ENCODE data around the gene H3-3A. TPM values are rescaled to one million over a fixed set of nuclear protein-coding genes. Genes with fewer than 3 reads are reported as not detected.

The H3-3A gene
- total and polyA plus RNA-seq, 2 of the 8 experiments (the other 6 are each of a cell fraction or from before 2014, with no cell fraction given) = 1,157 to 1,223 TPM

DNA sequence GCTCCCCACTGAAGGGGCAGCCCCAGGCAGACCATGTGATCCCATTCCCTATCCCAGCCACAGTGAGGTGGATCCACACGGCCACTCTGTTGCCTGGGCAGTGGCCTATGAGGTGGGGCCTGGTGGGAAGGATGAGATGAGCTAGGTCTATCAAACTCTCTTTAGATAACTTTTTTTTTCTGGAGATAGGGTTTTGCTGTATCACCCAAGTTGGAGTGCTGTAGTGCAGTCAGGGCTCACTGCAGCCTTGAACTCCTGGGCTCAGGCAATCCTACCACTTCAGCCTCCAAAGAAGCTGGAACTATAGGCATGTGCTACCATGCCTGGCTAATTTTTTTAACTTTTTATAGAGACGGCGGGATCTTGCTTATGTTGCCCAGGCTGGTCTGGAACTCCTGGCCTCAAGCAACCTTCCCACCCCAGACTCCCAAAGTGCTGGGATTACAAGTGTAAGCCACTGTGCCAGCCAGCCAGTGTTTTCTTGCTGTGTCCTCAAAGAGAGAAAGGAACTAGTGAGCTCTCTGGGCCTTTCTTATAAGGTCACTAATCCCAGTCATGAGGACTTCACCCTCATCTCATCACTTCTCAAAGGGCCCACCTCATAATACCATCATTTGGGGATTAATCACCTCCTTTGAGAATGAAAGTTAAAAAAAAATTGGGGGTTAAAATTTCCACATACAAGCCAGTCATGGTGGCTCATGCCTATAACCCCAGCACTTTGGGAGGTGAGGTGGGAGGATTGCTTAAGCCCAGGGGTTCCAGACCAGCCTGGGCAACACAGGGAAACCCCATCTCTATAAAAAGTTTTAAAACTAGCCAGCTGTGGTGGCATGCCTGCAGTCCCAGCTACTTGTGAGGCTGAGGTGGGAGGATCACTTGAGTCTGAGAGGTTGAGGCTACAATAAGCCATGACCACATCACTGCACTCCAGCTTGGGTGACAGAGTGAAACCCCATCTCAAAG, 36.6 kb downstream of the H3-3A start:
- Histone ChIP-seq H3K36me3 (ENCODE audit: control insufficient read depth in 2 of 4, insufficient read depth in 4 of 4, low read length in 3 of 4) (no peaks in the 10 kb centered on the region), H3K79me2 (ENCODE audit: control insufficient read depth in 1 of 2, insufficient read depth in 2 of 2, low read length in 2 of 2) (no peaks in the 10 kb centered on the region), H3K27me3 (replicated peaks in 1 of 4; ENCODE audit: control insufficient read depth in 3 of 4, extremely low read depth in 1 of 4, insufficient read depth in 3 of 4, low read length in 3 of 4) (no peaks in the 10 kb centered on the region; a peak in 1 of 7 replicates), H3K23me2 (ENCODE audit: low read depth, low read length) (no peaks in the 10 kb centered on the region; the same call in 1 of the 2 replicates), H4K5ac (ENCODE audit: insufficient read length, low read depth, low read length) (no peak overlapping the region), H3K79me1 (ENCODE audit: low read depth, low read length) (no peaks in the 10 kb centered on the region), H3K18ac (ENCODE audit: extremely low read depth, low read length) (no peak overlapping the region), H3K4me3 (ENCODE audit: extremely low read depth in 1 of 4, insufficient read depth in 2 of 4, low read depth in 3 of 4, low read length in 4 of 4) (no peak overlapping the region), H3K9ac (replicated peaks in 1 of 4; ENCODE audit: extremely low read depth in 1 of 4, low read depth in 3 of 4, low read length in 3 of 4) (no peak overlapping the region), H3K9me3 (ENCODE audit: insufficient read depth in 2 of 2, low read depth in 1 of 2, low read length in 1 of 2) (no peaks in the 10 kb centered on the region), H3K27ac (ENCODE audit: low read depth, low read length) (no peak overlapping the region), H2AK5ac (ENCODE audit: low read depth, low read length) (no peak overlapping the region), H2BK5ac (ENCODE audit: low read depth, low read length) (no peak overlapping the region), H3K4me2 (ENCODE audit: insufficient read depth in 1 of 2, low read depth in 2 of 2, low read length in 2 of 2) (no peak overlapping the region; a peak in 1 of 4 replicates), H2BK120ac (replicated peaks; ENCODE audit: low read depth, low read length) (no peak overlapping the region), H2AFZ (ENCODE audit: low read length) (peak overlapping the region; percentile 72; the same call in 1 of the 2 replicates), H4K20me1 (replicated peaks in 1 of 2; ENCODE audit: control insufficient read depth in 1 of 2, insufficient read depth in 2 of 2, low read length in 2 of 2) (no peaks in the 10 kb centered on the region), H3K14ac (ENCODE audit: insufficient read length) (no peak overlapping the region), H2BK15ac (ENCODE audit: low read length) (no peak overlapping the region), H3K4me1 (replicated peaks in 1 of 4; ENCODE audit: control insufficient read depth in 3 of 4, insufficient read depth in 4 of 4, low read length in 3 of 4) (peaks cover 2 to 7% (median 4%) of the 10 kb centered on the region in 4 experiments; a peak in 4 of 7 replicates), H3K56ac (replicated peaks; ENCODE audit: insufficient read length, low read depth, low read length) (no peak overlapping the region), H2BK20ac (ENCODE audit: low read length) (no peak overlapping the region), H4K91ac (replicated peaks; ENCODE audit: insufficient read length, low read length) (no peak overlapping the region), H3K23ac (ENCODE audit: insufficient read length) (no peak overlapping the region), H4K8ac (ENCODE audit: extremely low read depth, insufficient read depth, low read length) (no peak overlapping the region), H2BK12ac (ENCODE audit: low read depth, low read length) (0 out of 2 replicates have a peak overlapping the region, but pooled peaks have one; percentile 63), H3K4ac (replicated peaks; ENCODE audit: insufficient read length, low read depth, low read length) (no peak overlapping the region)
- ChIA-PET CTCF (ENCODE audit: partially characterized antibody) (interaction anchor here (0.7 to 3.6 kb wide), 7 partner anchors 9 to 343 kb away, joined by 3 to 14 read pairs (median 4); no protein-coding TSS in a partner anchor), POLR2A (ENCODE audit: partially characterized antibody) (interaction anchor here (0.7 to 2.7 kb wide), 10 partner anchors 10 to 52 kb away, joined by 3 to 11 read pairs (median 4); partner anchors contain the start of gene H3-3A)
- FAIRE-seq (no peak), DNase-seq (ENCODE audit: low read depth in 1 of 2, low spot score in 2 of 2) (no peak)
- TF ChIP-seq KDM1A (IDR thresholded peaks at IDR 0.05; ENCODE audit: borderline replicate concordance, low read length) (no peak), SUZ12 (IDR thresholded peaks at IDR 0.05; ENCODE audit: low read length) (no peak), BRCA1 (IDR thresholded peaks at IDR 0.05; ENCODE audit: low read depth, low read length) (no peak), SP1 (IDR thresholded peaks at IDR 0.05; ENCODE audit: low read depth, low read length) (no peak), CTBP2 (IDR thresholded peaks at IDR 0.05; ENCODE audit: borderline replicate concordance, insufficient read depth, insufficient read length, low read length) (no peak), POU5F1 (IDR thresholded peaks at IDR 0.05; ENCODE audit: low read depth, low read length) (no peak), ZNF274 (IDR thresholded peaks at IDR 0.05; ENCODE audit: borderline replicate concordance, extremely low read depth, low read length) (no peak), YY1 (IDR thresholded peaks at IDR 0.05; ENCODE audit: low read depth, low read length) (no peak)
- 95% methylated on average over 3 of the region's 3 CpGs; no CpG with 5 or more reads in 1 of the 2 experiments for WGBS, 2 experiments (ENCODE audit: extremely low coverage in 1 of 2, insufficient coverage in 1 of 2, insufficient read length in 1 of 2, insufficient replicate concordance in 2 of 2, low coverage in 1 of 2, low lambda C conversion rate in 2 of 2, missing lambda C conversion rate in 1 of 2)

Measured in H1 (cell line).